SK-N-SH treated with all-trans-retinoic acid at 6 μM for 48 hours (cell line): ENCODE measurements around the gene LRRC38.
"Not testable (repeated sequence)": the region's sequence is repeated elsewhere in the genome, so short reads cannot be mapped to it uniquely, and the experiment has no call there.

ENCODE experiments used
- ATAC-seq: fragments of 200-7000 bp; cut with Tn5 transposase; 3 replicates; pipeline ENCODE4 v1.9.1; 2020; ENCODE audit warnings: mild to moderate bottlenecking, moderate library complexity
- BACH2 ChIP-seq: fragments of 250-450 bp; sonication (Bioruptor Pico); IDR thresholded peaks from 2 replicates; pipeline ENCODE4 v1.9.0; 2021; ENCODE audit warnings: mild to moderate bottlenecking, borderline replicate concordance
- CREB5 ChIP-seq: fragments of 250-450 bp; sonication (Bioruptor Pico); IDR thresholded peaks from 2 replicates; pipeline ENCODE4 v1.5.1; 2020; ENCODE audit warnings: low read depth, mild to moderate bottlenecking, moderate library complexity
- CSRNP3 ChIP-seq: fragments of 250-450 bp; sonication (Bioruptor Pico); IDR thresholded peaks from 2 replicates; pipeline ENCODE4 v1.5.1; 2021; ENCODE audit warnings: mild to moderate bottlenecking, moderate library complexity
- ESRRG ChIP-seq: fragments of 250-450 bp; sonication (Bioruptor Pico); IDR thresholded peaks from 2 replicates; pipeline ENCODE4 v1.6.1; 2021; ENCODE audit warnings: mild to moderate bottlenecking
- GLIS3 ChIP-seq: fragments of 250-450 bp; sonication (Bioruptor Pico); IDR thresholded peaks from 2 replicates; pipeline ENCODE4 v1.5.0; 2020; ENCODE audit warnings: mild to moderate bottlenecking, moderate library complexity
- ISL1 ChIP-seq: fragments of 250-450 bp; sonication (Bioruptor Pico); IDR thresholded peaks from 2 replicates; pipeline ENCODE4 v2.1.2; 2022; ENCODE audit warnings: mild to moderate bottlenecking, moderate library complexity
- OSR1 ChIP-seq: fragments of 250-450 bp; sonication (Bioruptor Pico); IDR thresholded peaks from 2 replicates; pipeline ENCODE4 v1.8.0; 2022; ENCODE audit warnings: moderate library complexity, mild to moderate bottlenecking, inconsistent platforms
- PATZ1 ChIP-seq: fragments of 250-450 bp; sonication (Bioruptor Pico); IDR thresholded peaks from 2 replicates; pipeline ENCODE4 v1.8.0; 2020; ENCODE audit warnings: mild to moderate bottlenecking, moderate library complexity, borderline replicate concordance
- POU6F1 ChIP-seq: fragments of 250-450 bp; sonication (Bioruptor Pico); IDR thresholded peaks from 2 replicates; pipeline ENCODE4 v1.8.0; 2021; ENCODE audit warnings: low read depth, mild to moderate bottlenecking, moderate library complexity, borderline replicate concordance
- PPARA ChIP-seq: fragments of 250-450 bp; sonication (Bioruptor Pico); IDR thresholded peaks from 2 replicates; pipeline ENCODE4 v1.5.0; 2020; ENCODE audit warnings: mild to moderate bottlenecking, borderline replicate concordance
- RARB ChIP-seq: fragments of 250-450 bp; sonication (Bioruptor Pico); IDR thresholded peaks from 2 replicates; pipeline ENCODE4 v1.8.0; 2021; ENCODE audit warnings: mild to moderate bottlenecking, moderate library complexity
- SNAI2 ChIP-seq: fragments of 250-450 bp; sonication (Bioruptor Pico); IDR thresholded peaks from 2 replicates; pipeline ENCODE4 v1.5.0; 2020; ENCODE audit warnings: mild to moderate bottlenecking, moderate library complexity
- TCF4 ChIP-seq: fragments of 250-450 bp; sonication (Bioruptor Pico); IDR thresholded peaks from 2 replicates; pipeline ENCODE4 v1.8.0; 2021; ENCODE audit warnings: mild to moderate bottlenecking, moderate library complexity, borderline replicate concordance
- TOX ChIP-seq: fragments of 250-450 bp; sonication (Bioruptor Pico); IDR thresholded peaks from 2 replicates; pipeline ENCODE4 v1.8.0; 2021; ENCODE audit warnings: mild to moderate bottlenecking, moderate library complexity, borderline replicate concordance
- TSHZ2 ChIP-seq: fragments of 250-450 bp; sonication (Bioruptor Pico); IDR thresholded peaks from 2 replicates; pipeline ENCODE4 v1.5.0; 2020; ENCODE audit warnings: mild to moderate bottlenecking, moderate library complexity
- ZFP3 ChIP-seq: fragments of 250-450 bp; sonication (Bioruptor Pico); IDR thresholded peaks from 2 replicates; pipeline ENCODE4 v1.5.0; 2020; ENCODE audit warnings: mild to moderate bottlenecking, moderate library complexity
- ZFP30 ChIP-seq: fragments of 450-650 bp; formaldehyde crosslinking; IDR thresholded peaks from 2 replicates; pipeline ENCODE4 v1.5.0; 2022; ENCODE audit warnings: mild to moderate bottlenecking, moderate library complexity
- ZNF565 ChIP-seq: fragments of 450-650 bp; formaldehyde crosslinking; conservative IDR thresholded peaks from 2 replicates; pipeline ENCODE4 v1.5.0; 2020; ENCODE audit warnings: low read depth, mild to moderate bottlenecking, moderate library complexity
- ZNF70 ChIP-seq: fragments of 450-650 bp; formaldehyde crosslinking; IDR thresholded peaks from 2 replicates; pipeline ENCODE4 v1.5.0; 2020; ENCODE audit warnings: mild to moderate bottlenecking, moderate library complexity
- ZNF8 ChIP-seq: fragments of 450-650 bp; formaldehyde crosslinking; IDR thresholded peaks from 2 replicates; pipeline ENCODE4 v1.5.0; 2020; ENCODE audit warnings: mild to moderate bottlenecking, moderate library complexity

Gene LRRC38

GRCh38 chr1:13450204-13450603 is 63.6 kb downstream of the LRRC38 start:
- TF ChIP-seq ZNF70 (CRISPR knock-in tag) (no peak), OSR1 (CRISPR knock-in tag) (no peak), TSHZ2 (CRISPR knock-in tag) (no peak), CSRNP3 (CRISPR knock-in tag) (no peak), ESRRG (CRISPR knock-in tag) (no peak), ISL1 (CRISPR knock-in tag) (no peak), BACH2 (CRISPR knock-in tag) (no peak), TOX (CRISPR knock-in tag) (no peak), ZFP3 (no peak), TCF4 (no peak), POU6F1 (CRISPR knock-in tag) (no peak), PPARA (CRISPR knock-in tag) (no peak), GLIS3 (CRISPR knock-in tag) (no peak), ZFP30 (no peak), CREB5 (CRISPR knock-in tag) (no peak)
- ATAC-seq, result no peak

GRCh38 chr1:13443335-13443979 is 70.3 kb downstream of the LRRC38 start:
- ATAC-seq, result no peak
- TF ChIP-seq ZFP30, result no peak

- not testable (repeated sequence) for ATAC-seq
Measured at GRCh38 chr1:13439104-13439783, 74.6 kb downstream of the LRRC38 start.

GRCh38 chr1:13435458-13435857 is 78.3 kb downstream of the LRRC38 start:
- no peak for ATAC-seq
- TF ChIP-seq POU6F1 (CRISPR knock-in tag) (no peak), OSR1 (CRISPR knock-in tag) (no peak), RARB (CRISPR knock-in tag) (no peak), TCF4 (no peak), ZNF8 (CRISPR knock-in tag) (no peak), SNAI2 (no peak), PATZ1 (no peak), CREB5 (CRISPR knock-in tag) (no peak), ZFP3 (no peak), PPARA (CRISPR knock-in tag) (no peak), BACH2 (CRISPR knock-in tag) (no peak), CSRNP3 (CRISPR knock-in tag) (no peak), ZNF565 (CRISPR knock-in tag) (no peak), GLIS3 (CRISPR knock-in tag) (no peak), ZNF70 (CRISPR knock-in tag) (no peak)
